SK-N-SH (cell line): Measurements from ENCODE around the gene SYNPO2. TPM values are rescaled to one million over a fixed set of nuclear protein-coding genes. Genes with fewer than 3 reads are reported as not detected.

Source experiments
- CTCF ChIA-PET: fragments of 300-600, 350-600 bp; formaldehyde crosslinking; extraction: SDS; loops from one replicate; lab custom pipeline; 2021; lab: Yijun Ruan, JAX
- POLR2A ChIA-PET: fragments of 350-600 bp; sonication (Branson Sonifier 250); formaldehyde crosslinking; extraction: SDS; loops from one replicate; lab custom pipeline; 2020; ENCODE audit warnings: antibody characterized with exemption, inconsistent platforms; lab: Yijun Ruan, JAX
- DNase-seq: peaks from one replicate; pipeline ENCODE4 v3.0.0; 2012
- H2AFZ ChIP-seq: fragments of 200-600 bp; sonication (generic); 2 replicates; pipeline ENCODE4 v1.8.1; 2016; ENCODE audit warnings: antibody characterized with exemption, mild to moderate bottlenecking, low read depth
- H3F3A ChIP-seq: fragments of 200-600 bp; sonication (generic); replicated peaks from 2 replicates; pipeline ENCODE3; 2016; ENCODE audit warnings: antibody characterized with exemption, mild to moderate bottlenecking; ENCODE audit not compliant: insufficient read depth
- H3K27ac ChIP-seq, 2 experiments: fragments of 200-500 bp in 1 of 2; fragments of 200-600 bp in 1 of 2; sonication (Bioruptor generic) in 1 of 2; sonication (generic), shearing (Covaris generic) in 1 of 2; 2 replicates each; pipeline versions ENCODE4 v1.5.1 to v1.6.1; 2014 to 2016; ENCODE audit warnings: low read depth in 2 of 2, inconsistent platforms in 1 of 2, low read length in 1 of 2, mild to moderate bottlenecking in 1 of 2, mixed read lengths in 1 of 2
- H3K27me3 ChIP-seq: fragments of 200-600 bp; sonication (generic), shearing (Covaris generic); 2 replicates; pipeline ENCODE4 v1.6.1; 2016; ENCODE audit warnings: mixed run types; ENCODE audit not compliant: insufficient read depth
- H3K36me3 ChIP-seq, 2 experiments: fragments of 200-500 bp in 1 of 2; fragments of 200-600 bp in 1 of 2; sonication (Bioruptor generic) in 1 of 2; sonication (generic) in 1 of 2; replicated peaks in 1 of 2; 2 replicates each; pipeline versions ENCODE3 to v1.5.1; 2014 to 2016; ENCODE audit warnings: low read length in 1 of 2, mild to moderate bottlenecking in 1 of 2; ENCODE audit not compliant: insufficient read depth in 2 of 2, control insufficient read depth in 1 of 2
- H3K4me1 ChIP-seq, 2 experiments: fragments of 200-500 bp in 1 of 2; fragments of 200-600 bp in 1 of 2; sonication (Bioruptor generic) in 1 of 2; sonication (generic), shearing (Covaris generic) in 1 of 2; 2 replicates each; pipeline versions ENCODE4 v1.5.1 to v1.6.1; 2014 to 2016; ENCODE audit warnings: low read depth in 1 of 2, low read length in 1 of 2, mixed run types in 1 of 2; ENCODE audit not compliant: insufficient read depth in 2 of 2, control insufficient read depth in 1 of 2
- H3K4me2 ChIP-seq: fragments of 200-600 bp; sonication (generic), shearing (Covaris generic); 2 replicates; pipeline ENCODE4 v1.6.1; 2017; ENCODE audit warnings: mixed run types
- H3K4me3 ChIP-seq, 2 experiments: fragments of 200-500 bp in 1 of 2; fragments of 200-600 bp in 1 of 2; sonication (Bioruptor generic) in 1 of 2; sonication (generic), shearing (Covaris generic) in 1 of 2; 2 replicates each; pipeline versions ENCODE4 v1.5.1 to v1.8.1; 2014 to 2016; ENCODE audit warnings: low read depth in 2 of 2, inconsistent platforms in 1 of 2, low read length in 1 of 2, mild to moderate bottlenecking in 1 of 2, mixed read lengths in 1 of 2, moderate library complexity in 1 of 2
- H3K79me2 ChIP-seq: fragments of 200-600 bp; sonication (generic); 2 replicates; pipeline ENCODE4 v1.8.1; 2017; ENCODE audit warnings: mild to moderate bottlenecking; ENCODE audit not compliant: insufficient read depth
- H3K9ac ChIP-seq: fragments of 200-600 bp; sonication (generic); 2 replicates; pipeline ENCODE4 v1.6.1; 2017; ENCODE audit warnings: mixed run types
- H3K9me2 ChIP-seq: fragments of 200-600 bp; sonication (generic); 2 replicates; pipeline ENCODE4 v1.6.1; 2017; ENCODE audit warnings: mixed run types
- H3K9me3 ChIP-seq: fragments of 200-600 bp; sonication (generic); 2 replicates; pipeline ENCODE4 v1.6.1; 2017; ENCODE audit warnings: mixed run types, mild to moderate bottlenecking, moderate library complexity
- H4K20me1 ChIP-seq: fragments of 200-600 bp; sonication (generic); 2 replicates; pipeline ENCODE4 v1.6.1; 2017; ENCODE audit warnings: mild to moderate bottlenecking, mixed run types; ENCODE audit not compliant: insufficient read depth
- CHD2 ChIP-seq: fragments of 150-350 bp; IDR thresholded peaks from 2 replicates; pipeline ENCODE4 v1.6.1; 2018; ENCODE audit warnings: low read length; ENCODE audit not compliant: partially characterized antibody
- EP300 ChIP-seq, 2 experiments: IDR thresholded peaks; 2 replicates each; pipeline versions ENCODE4 v1.4.0 to v1.6.1; 2012; ENCODE audit warnings: borderline replicate concordance in 1 of 2, low read depth in 1 of 2, low read length in 1 of 2
- FOXJ3 ChIP-seq: sonication (generic); formaldehyde crosslinking; IDR thresholded peaks from 2 replicates; pipeline ENCODE4 v1.5.1; 2020; ENCODE audit warnings: mild to moderate bottlenecking, missing genetic modification reagents
- FOXM1 ChIP-seq: IDR thresholded peaks from 2 replicates; pipeline ENCODE4 v1.4.0; 2012; ENCODE audit warnings: low read depth, mild to moderate bottlenecking
- GABPA ChIP-seq: IDR thresholded peaks from 2 replicates; pipeline ENCODE4 v1.4.0; 2012; ENCODE audit warnings: low read depth, mild to moderate bottlenecking
- GATA2 ChIP-seq: sonication (generic); formaldehyde crosslinking; IDR thresholded peaks from 2 replicates; pipeline ENCODE4 v1.5.0; 2020; ENCODE audit warnings: mild to moderate bottlenecking, missing genetic modification reagents
- MAX ChIP-seq: IDR thresholded peaks from 2 replicates; pipeline ENCODE4 v1.4.0; 2012; ENCODE audit warnings: low read depth
- MEF2A ChIP-seq: IDR thresholded peaks from 2 replicates; pipeline ENCODE4 v1.4.0; 2012; ENCODE audit warnings: low read depth, borderline replicate concordance
- NFIC ChIP-seq: IDR thresholded peaks from 2 replicates; pipeline ENCODE4 v1.4.0; 2012; ENCODE audit warnings: borderline replicate concordance
- PBX3 ChIP-seq: IDR thresholded peaks from 2 replicates; pipeline ENCODE4; 2012
- RCOR1 ChIP-seq: fragments of 150-350 bp; IDR thresholded peaks from 2 replicates; pipeline ENCODE4 v1.6.1; 2017; ENCODE audit warnings: antibody characterized with exemption, low read length
- RFX5 ChIP-seq: IDR thresholded peaks from 2 replicates; pipeline ENCODE4 v1.6.1; 2012; ENCODE audit warnings: mild to moderate bottlenecking, improper control_type of control experiment, low read length
- SMC3 ChIP-seq: IDR thresholded peaks from 2 replicates; pipeline ENCODE4 v1.6.1; 2012; ENCODE audit warnings: low read depth, low read length, improper control_type of control experiment
- TAF1 ChIP-seq: IDR thresholded peaks from 2 replicates; pipeline ENCODE4 v1.6.1; 2012; ENCODE audit warnings: low read depth, mild to moderate bottlenecking, low read length, moderate library complexity, borderline replicate concordance
- TCF12 ChIP-seq: IDR thresholded peaks from 2 replicates; pipeline ENCODE4 v1.4.0; 2012
- TEAD4 ChIP-seq: IDR thresholded peaks from 2 replicates; pipeline ENCODE4 v1.4.0; 2012; ENCODE audit warnings: mild to moderate bottlenecking, borderline replicate concordance; ENCODE audit not compliant: insufficient read depth
- USF1 ChIP-seq: IDR thresholded peaks from 2 replicates; pipeline ENCODE4 v1.4.0; 2012; ENCODE audit warnings: low read depth, borderline replicate concordance
- USF2 ChIP-seq: fragments of 150-350 bp; IDR thresholded peaks from 2 replicates; pipeline ENCODE4 v1.6.1; 2017; ENCODE audit warnings: antibody characterized with exemption, low read length, low read depth, borderline replicate concordance
- YY1 ChIP-seq: IDR thresholded peaks from 2 replicates; pipeline ENCODE4 v1.4.0; 2012; ENCODE audit warnings: low read depth, mild to moderate bottlenecking
- WGBS: methylation state at CpG from one replicate; pipeline ENCODE4 v1.1.6; 2017; ENCODE audit warnings: low lambda C conversion rate; 5-methylcytosine and 5-hydroxymethylcytosine counted together
- polyA plus RNA-seq, 3 experiments: library from polyadenylated mRNA; depleted of rRNA; stranded (reverse); fragments of >200 nt; gene quantifications; 2 replicates each; pipeline ENCODE4 v1.2.3, GENCODE V29; 2012

The SYNPO2 gene
- polyA plus RNA-seq, 1 of the 3 experiments (the other 2 are of a cell fraction), result 7.2 TPM

- Histone ChIP-seq H4K20me1 (no peaks in the 10 kb centered on the region), H3K9me2 (no peaks in the 10 kb centered on the region), H3K27ac (peak overlapping the region; percentile 59 to 91), H3K79me2 (no peaks in the 10 kb centered on the region), H3K4me2 (peak overlapping the region; percentile 58), H3K27me3 (no peaks in the 10 kb centered on the region), H3K4me1 (peaks cover 15 to 64% of the 10 kb centered on the region in 2 experiments; a peak in 2 of 4 replicates), H2AFZ (peak overlapping the region; percentile 66), H3K9me3 (no peaks in the 10 kb centered on the region), H3K4me3 (peak overlapping the region in 1 of 2 experiments; percentile 0; a peak in 1 of 4 replicates), H3K36me3 (peaks cover 6 to 20% of the 10 kb centered on the region in 2 experiments), H3F3A (peaks cover 19% of the 10 kb centered on the region), H3K9ac (peak overlapping the region; percentile 23; the same call in 1 of the 2 replicates)
- CTCF ChIA-PET, result interaction anchor here (0.6 to 2.8 kb wide), 14 partner anchors 8 to 143 kb away, joined by 3 to 20 read pairs (median 4); partner anchors contain the start of gene SYNPO2
- DNase-seq, result no peak
- POLR2A ChIA-PET, result interaction anchor here (1.2 to 1.5 kb wide), 4 partner anchors 14 to 69 kb away, joined by 3 to 5 read pairs (median 4); no protein-coding TSS in a partner anchor
- WGBS, result 8% methylated on average over 4 of the region's 4 CpGs
- TF ChIP-seq MEF2A (no peak), TAF1 (no peak), GABPA (no peak), MAX (no peak), CHD2 (no peak), FOXM1 (no peak)
Observed at GRCh38 chr4:118905566-118905965, 16.9 kb downstream of the SYNPO2 start.

GRCh38 chr4:118909173-118909956 is 20.7 kb downstream of the SYNPO2 start:
- whole genome bisulfite sequencing, result 18% methylated on average over 8 of the region's 8 CpGs
- peak overlapping the region; percentile 88 to 91; a peak in 3 of 4 replicates for H3K27ac ChIP-seq
- peak overlapping the region; percentile 66 for H3K4me2 ChIP-seq
- POLR2A ChIA-PET, result interaction anchor here (1.4 kb wide), 1 partner anchor 21 kb away, joined by 4 read pairs; no protein-coding TSS in a partner anchor
- no peaks in the 10 kb centered on the region for H4K20me1 ChIP-seq
- peak overlapping the region in 1 of 2 experiments; percentile 9; a peak in 2 of 4 replicates for H3K4me3 ChIP-seq
- H3K9me3 ChIP-seq, result no peaks in the 10 kb centered on the region
- no peaks in the 10 kb centered on the region for H3K9me2 ChIP-seq
- no peak overlapping the region for H3K9ac ChIP-seq
- H3F3A ChIP-seq, result peaks cover 33% of the 10 kb centered on the region
- no peak for DNase-seq
- no peaks in the 10 kb centered on the region for H3K79me2 ChIP-seq
- H3K4me1 ChIP-seq, result peaks cover 19 to 62% of the 10 kb centered on the region in 2 experiments; a peak in 2 of 4 replicates
- TF ChIP-seq NFIC (0 out of 2 replicates have a peak, but pooled peaks have one; percentile 2), SMC3 (no peak), MEF2A (no peak), RCOR1 (peak; percentile 37; the same call in 1 of the 2 replicates), PBX3 (no peak), FOXJ3 (0 out of 2 replicates have a peak, but pooled peaks have one; percentile 50), TCF12 (peak; percentile 15; the same call in 1 of the 2 replicates), GATA2 (CRISPR knock-in tag) (peak; percentile 65), YY1 (no peak), USF1 (no peak), RFX5 (no peak), FOXM1 (no peak), TEAD4 (0 out of 2 replicates have a peak, but pooled peaks have one; percentile 14), USF2 (no peak), EP300 (IDR thresholded peaks at IDR 0.05; ENCODE audit: borderline replicate concordance in 1 of 2, low read depth in 1 of 2, low read length in 1 of 2) (peak in 1 of 2 experiments; percentile 66; a peak in 2 of 4 replicates)
- CTCF ChIA-PET, result interaction anchor here (0.7 to 1.8 kb wide), 8 partner anchors 14 to 163 kb away, joined by 3 to 5 read pairs (median 4); no protein-coding TSS in a partner anchor
- H2AFZ ChIP-seq, result peak overlapping the region; percentile 62; the same call in 1 of the 2 replicates
- peaks cover 6 to 12% of the 10 kb centered on the region in 2 experiments for H3K36me3 ChIP-seq
- H3K27me3 ChIP-seq, result no peaks in the 10 kb centered on the region
